Common myeloid progenitor, CD34-positive (primary cell): ENCODE results near the gene STAT4.

ENCODE experiments used
- CTCF ChIA-PET: fragments of 350-600 bp; sonication (Branson Sonifier 250); formaldehyde crosslinking; loops from one replicate; lab custom pipeline; 2021; ENCODE audit warnings: antibody characterized with exemption; lab: Charles Lee
- POLR2A ChIA-PET: fragments of 350-600 bp; sonication (Branson Sonifier 250); formaldehyde crosslinking; loops from one replicate; lab custom pipeline; 2021; ENCODE audit warnings: antibody characterized with exemption; lab: Charles Lee
- DNase-seq, 3 donors: peaks; one replicate each; pipeline versions ENCODE4 v3.0.0 to v3.0.0-alpha.2; 2013
- H3K27ac ChIP-seq, 2 experiments: 1 replicate in 1 of 2; 2 replicates in 1 of 2; pipeline ENCODE4 v1.7.0; 2013; ENCODE audit warnings: inconsistent platforms in 2 of 2, low read length in 2 of 2, mild to moderate bottlenecking in 2 of 2, low read depth in 1 of 2, moderate library complexity in 1 of 2; ENCODE audit not compliant: severe bottlenecking in 2 of 2, insufficient read depth in 1 of 2, poor library complexity in 1 of 2
- H3K27me3 ChIP-seq, 5 experiments: replicated peaks in 2 of 5; 1 replicate in 3 of 5; 2 replicates in 2 of 5; pipeline versions ENCODE4 v1.6.1 to v1.7.0; 2013; ENCODE audit warnings: low read length in 4 of 5, mild to moderate bottlenecking in 2 of 5, moderate library complexity in 2 of 5, inconsistent platforms in 1 of 5; ENCODE audit not compliant: insufficient read depth in 5 of 5, control insufficient read depth in 4 of 5
- H3K36me3 ChIP-seq, 4 experiments: 1 replicate in 2 of 4; 2 replicates in 2 of 4; pipeline versions ENCODE4 v1.6.1 to v1.7.0; 2013; ENCODE audit warnings: low read length in 3 of 4, control low read depth in 1 of 4, mild to moderate bottlenecking in 1 of 4; ENCODE audit not compliant: control insufficient read depth in 4 of 4, insufficient read depth in 4 of 4
- H3K4me1 ChIP-seq, 4 experiments: 1 replicate in 3 of 4; 2 replicates in 1 of 4; pipeline versions ENCODE4 v1.6.1 to v1.7.1; 2013; ENCODE audit warnings: low read length in 3 of 4, mild to moderate bottlenecking in 3 of 4, control low read depth in 1 of 4, inconsistent platforms in 1 of 4, moderate library complexity in 1 of 4; ENCODE audit not compliant: control insufficient read depth in 4 of 4, insufficient read depth in 4 of 4; ENCODE audit errors: control extremely low read depth in 1 of 4
- H3K4me3 ChIP-seq, 7 experiments: 1 replicate in 4 of 7; 2 replicates in 3 of 7; pipeline versions ENCODE4 v1.5.1 to v1.7.0; 2013; ENCODE audit warnings: mild to moderate bottlenecking in 7 of 7, low read length in 6 of 7, moderate library complexity in 6 of 7, inconsistent platforms in 2 of 7, low read depth in 2 of 7, control low read depth in 1 of 7; ENCODE audit not compliant: insufficient read depth in 4 of 7, control insufficient read depth in 1 of 7; ENCODE audit errors: extremely low read depth in 1 of 7
- H3K9me3 ChIP-seq, 5 experiments: 1 replicate in 4 of 5; 2 replicates in 1 of 5; pipeline versions ENCODE4 v1.6.1 to v1.7.1; 2013; ENCODE audit warnings: low read length in 4 of 5, mild to moderate bottlenecking in 2 of 5, inconsistent platforms in 1 of 5, low read depth in 1 of 5, moderate library complexity in 1 of 5; ENCODE audit not compliant: control insufficient read depth in 4 of 5, insufficient read depth in 2 of 5; ENCODE audit errors: control extremely low read depth in 1 of 5
- WGBS: methylation state at CpG from one replicate; pipeline ENCODE4 v1.1.5; 2013; ENCODE audit not compliant: insufficient coverage; 5-methylcytosine and 5-hydroxymethylcytosine counted together

STAT4 gene

GRCh38 chr2:191038241-191038725 is 112.5 kb downstream of the STAT4 start:
- CTCF ChIA-PET: interaction anchor here (1.0 to 2.2 kb wide), 5 partner anchors 9 to 117 kb away, joined by 3 to 8 read pairs (median 5); no protein-coding TSS in a partner anchor
- H3K4me3 ChIP-seq: no peak overlapping the region
- POLR2A ChIA-PET: no interaction called here
- no peaks in the 10 kb centered on the region for H3K9me3 ChIP-seq
- WGBS: no CpG with 5 or more reads among the region's 2 CpGs
- peaks cover 0 to 19% (median 9%) of the 10 kb centered on the region in 4 experiments for H3K4me1 ChIP-seq
- no peaks in the 10 kb centered on the region for H3K27me3 ChIP-seq
- DNase-seq: peak; percentile 42 to 83 (median 78)
- H3K36me3 ChIP-seq: no peaks in the 10 kb centered on the region
- H3K27ac ChIP-seq: peak overlapping the region in 1 of 2 experiments; percentile 26

GRCh38 chr2:191037351-191037750 is 113.4 kb downstream of the STAT4 start:
- no peaks in the 10 kb centered on the region for H3K9me3 ChIP-seq
- ChIA-PET POLR2A (interaction anchor here (0.6 kb wide), 1 partner anchor 339 kb away, joined by 5 read pairs; no protein-coding TSS in a partner anchor), CTCF (interaction anchor here (1.0 to 1.7 kb wide), 5 partner anchors 9 to 55 kb away, joined by 3 to 8 read pairs (median 5); no protein-coding TSS in a partner anchor)
- H3K27me3 ChIP-seq: no peaks in the 10 kb centered on the region
- no peaks in the 10 kb centered on the region for H3K36me3 ChIP-seq
- no peak overlapping the region for H3K4me3 ChIP-seq
- no peak for DNase-seq
- H3K27ac ChIP-seq: no peak overlapping the region
- WGBS: 100% methylated on average over 4 of the region's 4 CpGs
- H3K4me1 ChIP-seq: peaks cover 0 to 28% (median 9%) of the 10 kb centered on the region in 4 experiments

GRCh38 chr2:191036363-191036762 is 114.4 kb downstream of the STAT4 start:
- H3K36me3 ChIP-seq: no peaks in the 10 kb centered on the region
- H3K9me3 ChIP-seq: no peaks in the 10 kb centered on the region
- CTCF ChIA-PET: interaction anchor here (1.1 to 3.1 kb wide), 7 partner anchors 12 to 119 kb away, joined by 3 to 16 read pairs (median 4); partner anchors contain the start of gene STAT1
- POLR2A ChIA-PET: no interaction called here
- no peak overlapping the region for H3K4me3 ChIP-seq
- H3K27me3 ChIP-seq: no peaks in the 10 kb centered on the region
- no peak overlapping the region for H3K27ac ChIP-seq
- no peak for DNase-seq
- peaks cover 0 to 30% (median 9%) of the 10 kb centered on the region in 4 experiments for H3K4me1 ChIP-seq
- 93% methylated on average over 2 of the region's 2 CpGs for WGBS

- no peaks in the 10 kb centered on the region for H3K9me3 ChIP-seq
- POLR2A ChIA-PET: no interaction called here
- peak in 2 of 3 donors; percentile 26 to 36 for DNase-seq
- no peak overlapping the region for H3K27ac ChIP-seq
- CTCF ChIA-PET: interaction anchor here (0.9 to 1.2 kb wide), 2 partner anchors 19 to 35 kb away, joined by 3 to 4 read pairs; partner anchors contain the start of gene STAT1
- H3K4me3 ChIP-seq: no peak overlapping the region
- 95% methylated on average over 4 of the region's 8 CpGs for WGBS
- no peaks in the 10 kb centered on the region for H3K27me3 ChIP-seq
- peaks cover 3 to 37% (median 16%) of the 10 kb centered on the region in 4 experiments for H3K4me1 ChIP-seq
- H3K36me3 ChIP-seq: no peaks in the 10 kb centered on the region
Measured at GRCh38 chr2:191032588-191033429, 118.0 kb downstream of the STAT4 start.

- Histone ChIP-seq H3K27ac (no peak overlapping the region), H3K9me3 (no peaks in the 10 kb centered on the region), H3K36me3 (no peaks in the 10 kb centered on the region), H3K4me3 (no peak overlapping the region), H3K27me3 (no peaks in the 10 kb centered on the region), H3K4me1 (peaks cover 3 to 35% (median 16%) of the 10 kb centered on the region in 4 experiments)
- CTCF ChIA-PET: no interaction called here
- no peak for DNase-seq
- POLR2A ChIA-PET: no interaction called here
- WGBS: 100% methylated on average over 2 of the region's 2 CpGs
Measured at GRCh38 chr2:191031256-191031655, 119.5 kb downstream of the STAT4 start.

- Histone ChIP-seq H3K27me3 (no peaks in the 10 kb centered on the region), H3K36me3 (no peaks in the 10 kb centered on the region), H3K4me1 (peaks cover 3 to 32% (median 16%) of the 10 kb centered on the region in 4 experiments), H3K4me3 (no peak overlapping the region), H3K27ac (no peak overlapping the region), H3K9me3 (no peaks in the 10 kb centered on the region)
- POLR2A ChIA-PET: no interaction called here
- WGBS: 53% methylated on average over 4 of the region's 8 CpGs
- peak; percentile 71 to 73 (median 73) for DNase-seq
- CTCF ChIA-PET: interaction anchor here (1.4 to 3.0 kb wide), 2 partner anchors 34 to 249 kb away, joined by 5 to 12 read pairs; no protein-coding TSS in a partner anchor
Measured at GRCh38 chr2:191030521-191031154, 120.2 kb downstream of the STAT4 start.
